GM23338 (cell line): Measurements from ENCODE around the gene UBALD1.

Experiments
- CREB1 ChIP-seq: fragments of 250-450 bp; sonication (Bioruptor Pico); IDR thresholded peaks from 2 replicates; pipeline ENCODE4 v1.5.0; 2020; ENCODE audit warnings: low read depth, mild to moderate bottlenecking, moderate library complexity
- EZH2 ChIP-seq: fragments of 200-600 bp; sonication (generic); IDR thresholded peaks from one replicate; pipeline ENCODE4 v1.8.0; 2017; ENCODE audit warnings: antibody characterized with exemption, mild to moderate bottlenecking, low read depth; ENCODE audit not compliant: unreplicated experiment
- EZH2phosphoT487 ChIP-seq: fragments of 200-600 bp; sonication (generic); IDR thresholded peaks from one replicate; pipeline ENCODE4 v1.8.1; 2018; ENCODE audit warnings: antibody characterized with exemption; ENCODE audit not compliant: unreplicated experiment
- NANOG ChIP-seq: IDR thresholded peaks from 2 replicates; pipeline ENCODE4 v1.6.1; 2016; ENCODE audit warnings: antibody characterized with exemption, borderline replicate concordance
- POLR2AphosphoS5 ChIP-seq: IDR thresholded peaks from 2 replicates; pipeline ENCODE4 v1.6.1; 2016; ENCODE audit warnings: antibody characterized with exemption, low read depth
- ZNF114 ChIP-seq: fragments of 250-450 bp; sonication (Bioruptor Pico); IDR thresholded peaks from 2 replicates; pipeline ENCODE4 v1.5.0; 2020; ENCODE audit warnings: mild to moderate bottlenecking, moderate library complexity
- ZNF331 ChIP-seq: fragments of 250-450 bp; sonication (Bioruptor Pico); IDR thresholded peaks from 2 replicates; pipeline ENCODE4 v1.5.0; 2020; ENCODE audit warnings: low read depth, mild to moderate bottlenecking, moderate library complexity
- TF ChIP-seq, protein P1 (sequence below), 2 experiments: fragments of 200-600 bp in 1 of 2; sonication (generic) in 1 of 2; conservative IDR thresholded peaks; 2 replicates each; pipeline versions ENCODE4 v1.5.1 to v1.6.1; 2016 to 2017; ENCODE audit warnings: antibody characterized with exemption in 2 of 2, low read depth in 2 of 2, mild to moderate bottlenecking in 2 of 2, moderate library complexity in 1 of 2
- TF ChIP-seq, protein P2 (sequence below): IDR thresholded peaks from one replicate; pipeline ENCODE4 v1.6.1; 2018; ENCODE audit warnings: antibody characterized with exemption; ENCODE audit not compliant: unreplicated experiment
- TF ChIP-seq, protein P3 (sequence below): fragments of 250-450 bp; sonication (Bioruptor Pico); IDR thresholded peaks from 2 replicates; pipeline ENCODE4 v1.5.0; 2020; ENCODE audit warnings: mild to moderate bottlenecking, moderate library complexity

DNA sequence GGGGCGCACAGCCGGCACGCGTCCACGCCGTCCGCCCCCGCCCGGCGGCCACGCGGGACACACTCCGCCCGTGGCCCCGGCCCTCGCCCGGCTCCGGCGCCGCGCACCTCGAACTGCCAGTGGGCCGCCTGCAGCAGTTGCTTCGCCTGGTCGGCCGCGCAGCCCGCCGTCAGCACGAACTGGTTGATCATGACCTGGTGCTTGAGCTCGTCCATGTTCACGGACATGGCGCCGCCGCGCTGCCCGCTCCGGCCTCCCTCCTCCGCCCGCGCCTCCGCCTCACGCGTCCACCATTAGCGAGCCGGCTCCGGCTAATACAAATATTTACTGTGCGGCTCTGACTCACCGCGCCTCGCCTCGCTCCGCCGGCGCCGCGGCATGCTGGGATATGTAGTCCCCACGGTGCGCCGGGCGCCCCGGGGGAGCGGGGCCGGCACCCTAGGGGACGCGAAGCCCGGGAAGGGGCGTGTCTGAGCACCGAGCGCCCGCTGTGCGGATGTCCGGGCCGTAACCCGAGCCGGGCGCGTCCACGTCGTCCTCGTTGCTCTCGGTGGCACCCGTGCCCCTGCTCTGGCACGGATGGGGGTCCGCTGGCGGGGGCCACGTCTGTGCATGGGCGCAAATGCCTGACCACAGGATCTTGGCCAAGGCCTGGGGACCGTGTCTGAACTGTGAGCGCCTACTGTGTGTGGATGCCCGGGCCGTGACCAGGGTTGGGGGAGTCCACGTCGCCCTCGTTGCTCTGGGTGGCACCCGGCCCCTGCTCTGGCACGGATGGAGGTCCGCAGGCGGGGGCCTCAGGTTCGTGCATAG, at the start of gene UBALD1:
- TF ChIP-seq, protein P1, sequence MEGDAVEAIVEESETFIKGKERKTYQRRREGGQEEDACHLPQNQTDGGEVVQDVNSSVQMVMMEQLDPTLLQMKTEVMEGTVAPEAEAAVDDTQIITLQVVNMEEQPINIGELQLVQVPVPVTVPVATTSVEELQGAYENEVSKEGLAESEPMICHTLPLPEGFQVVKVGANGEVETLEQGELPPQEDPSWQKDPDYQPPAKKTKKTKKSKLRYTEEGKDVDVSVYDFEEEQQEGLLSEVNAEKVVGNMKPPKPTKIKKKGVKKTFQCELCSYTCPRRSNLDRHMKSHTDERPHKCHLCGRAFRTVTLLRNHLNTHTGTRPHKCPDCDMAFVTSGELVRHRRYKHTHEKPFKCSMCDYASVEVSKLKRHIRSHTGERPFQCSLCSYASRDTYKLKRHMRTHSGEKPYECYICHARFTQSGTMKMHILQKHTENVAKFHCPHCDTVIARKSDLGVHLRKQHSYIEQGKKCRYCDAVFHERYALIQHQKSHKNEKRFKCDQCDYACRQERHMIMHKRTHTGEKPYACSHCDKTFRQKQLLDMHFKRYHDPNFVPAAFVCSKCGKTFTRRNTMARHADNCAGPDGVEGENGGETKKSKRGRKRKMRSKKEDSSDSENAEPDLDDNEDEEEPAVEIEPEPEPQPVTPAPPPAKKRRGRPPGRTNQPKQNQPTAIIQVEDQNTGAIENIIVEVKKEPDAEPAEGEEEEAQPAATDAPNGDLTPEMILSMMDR (conservative IDR thresholded peaks at IDR 0.05; ENCODE audit: low read depth in 2 of 2) = no peak
- TF ChIP-seq EZH2phosphoT487 = no peak
- TF ChIP-seq, protein P2, sequence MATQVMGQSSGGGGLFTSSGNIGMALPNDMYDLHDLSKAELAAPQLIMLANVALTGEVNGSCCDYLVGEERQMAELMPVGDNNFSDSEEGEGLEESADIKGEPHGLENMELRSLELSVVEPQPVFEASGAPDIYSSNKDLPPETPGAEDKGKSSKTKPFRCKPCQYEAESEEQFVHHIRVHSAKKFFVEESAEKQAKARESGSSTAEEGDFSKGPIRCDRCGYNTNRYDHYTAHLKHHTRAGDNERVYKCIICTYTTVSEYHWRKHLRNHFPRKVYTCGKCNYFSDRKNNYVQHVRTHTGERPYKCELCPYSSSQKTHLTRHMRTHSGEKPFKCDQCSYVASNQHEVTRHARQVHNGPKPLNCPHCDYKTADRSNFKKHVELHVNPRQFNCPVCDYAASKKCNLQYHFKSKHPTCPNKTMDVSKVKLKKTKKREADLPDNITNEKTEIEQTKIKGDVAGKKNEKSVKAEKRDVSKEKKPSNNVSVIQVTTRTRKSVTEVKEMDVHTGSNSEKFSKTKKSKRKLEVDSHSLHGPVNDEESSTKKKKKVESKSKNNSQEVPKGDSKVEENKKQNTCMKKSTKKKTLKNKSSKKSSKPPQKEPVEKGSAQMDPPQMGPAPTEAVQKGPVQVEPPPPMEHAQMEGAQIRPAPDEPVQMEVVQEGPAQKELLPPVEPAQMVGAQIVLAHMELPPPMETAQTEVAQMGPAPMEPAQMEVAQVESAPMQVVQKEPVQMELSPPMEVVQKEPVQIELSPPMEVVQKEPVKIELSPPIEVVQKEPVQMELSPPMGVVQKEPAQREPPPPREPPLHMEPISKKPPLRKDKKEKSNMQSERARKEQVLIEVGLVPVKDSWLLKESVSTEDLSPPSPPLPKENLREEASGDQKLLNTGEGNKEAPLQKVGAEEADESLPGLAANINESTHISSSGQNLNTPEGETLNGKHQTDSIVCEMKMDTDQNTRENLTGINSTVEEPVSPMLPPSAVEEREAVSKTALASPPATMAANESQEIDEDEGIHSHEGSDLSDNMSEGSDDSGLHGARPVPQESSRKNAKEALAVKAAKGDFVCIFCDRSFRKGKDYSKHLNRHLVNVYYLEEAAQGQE = no peak
- no peak for TF ChIP-seq EZH2
- TF ChIP-seq CREB1 = peak; percentile 77
- no peak for TF ChIP-seq ZNF331
- no peak for TF ChIP-seq NANOG
- TF ChIP-seq POLR2AphosphoS5 = peak; percentile 89
- no peak for TF ChIP-seq ZNF114 (CRISPR knock-in tag)
- TF ChIP-seq, protein P3, sequence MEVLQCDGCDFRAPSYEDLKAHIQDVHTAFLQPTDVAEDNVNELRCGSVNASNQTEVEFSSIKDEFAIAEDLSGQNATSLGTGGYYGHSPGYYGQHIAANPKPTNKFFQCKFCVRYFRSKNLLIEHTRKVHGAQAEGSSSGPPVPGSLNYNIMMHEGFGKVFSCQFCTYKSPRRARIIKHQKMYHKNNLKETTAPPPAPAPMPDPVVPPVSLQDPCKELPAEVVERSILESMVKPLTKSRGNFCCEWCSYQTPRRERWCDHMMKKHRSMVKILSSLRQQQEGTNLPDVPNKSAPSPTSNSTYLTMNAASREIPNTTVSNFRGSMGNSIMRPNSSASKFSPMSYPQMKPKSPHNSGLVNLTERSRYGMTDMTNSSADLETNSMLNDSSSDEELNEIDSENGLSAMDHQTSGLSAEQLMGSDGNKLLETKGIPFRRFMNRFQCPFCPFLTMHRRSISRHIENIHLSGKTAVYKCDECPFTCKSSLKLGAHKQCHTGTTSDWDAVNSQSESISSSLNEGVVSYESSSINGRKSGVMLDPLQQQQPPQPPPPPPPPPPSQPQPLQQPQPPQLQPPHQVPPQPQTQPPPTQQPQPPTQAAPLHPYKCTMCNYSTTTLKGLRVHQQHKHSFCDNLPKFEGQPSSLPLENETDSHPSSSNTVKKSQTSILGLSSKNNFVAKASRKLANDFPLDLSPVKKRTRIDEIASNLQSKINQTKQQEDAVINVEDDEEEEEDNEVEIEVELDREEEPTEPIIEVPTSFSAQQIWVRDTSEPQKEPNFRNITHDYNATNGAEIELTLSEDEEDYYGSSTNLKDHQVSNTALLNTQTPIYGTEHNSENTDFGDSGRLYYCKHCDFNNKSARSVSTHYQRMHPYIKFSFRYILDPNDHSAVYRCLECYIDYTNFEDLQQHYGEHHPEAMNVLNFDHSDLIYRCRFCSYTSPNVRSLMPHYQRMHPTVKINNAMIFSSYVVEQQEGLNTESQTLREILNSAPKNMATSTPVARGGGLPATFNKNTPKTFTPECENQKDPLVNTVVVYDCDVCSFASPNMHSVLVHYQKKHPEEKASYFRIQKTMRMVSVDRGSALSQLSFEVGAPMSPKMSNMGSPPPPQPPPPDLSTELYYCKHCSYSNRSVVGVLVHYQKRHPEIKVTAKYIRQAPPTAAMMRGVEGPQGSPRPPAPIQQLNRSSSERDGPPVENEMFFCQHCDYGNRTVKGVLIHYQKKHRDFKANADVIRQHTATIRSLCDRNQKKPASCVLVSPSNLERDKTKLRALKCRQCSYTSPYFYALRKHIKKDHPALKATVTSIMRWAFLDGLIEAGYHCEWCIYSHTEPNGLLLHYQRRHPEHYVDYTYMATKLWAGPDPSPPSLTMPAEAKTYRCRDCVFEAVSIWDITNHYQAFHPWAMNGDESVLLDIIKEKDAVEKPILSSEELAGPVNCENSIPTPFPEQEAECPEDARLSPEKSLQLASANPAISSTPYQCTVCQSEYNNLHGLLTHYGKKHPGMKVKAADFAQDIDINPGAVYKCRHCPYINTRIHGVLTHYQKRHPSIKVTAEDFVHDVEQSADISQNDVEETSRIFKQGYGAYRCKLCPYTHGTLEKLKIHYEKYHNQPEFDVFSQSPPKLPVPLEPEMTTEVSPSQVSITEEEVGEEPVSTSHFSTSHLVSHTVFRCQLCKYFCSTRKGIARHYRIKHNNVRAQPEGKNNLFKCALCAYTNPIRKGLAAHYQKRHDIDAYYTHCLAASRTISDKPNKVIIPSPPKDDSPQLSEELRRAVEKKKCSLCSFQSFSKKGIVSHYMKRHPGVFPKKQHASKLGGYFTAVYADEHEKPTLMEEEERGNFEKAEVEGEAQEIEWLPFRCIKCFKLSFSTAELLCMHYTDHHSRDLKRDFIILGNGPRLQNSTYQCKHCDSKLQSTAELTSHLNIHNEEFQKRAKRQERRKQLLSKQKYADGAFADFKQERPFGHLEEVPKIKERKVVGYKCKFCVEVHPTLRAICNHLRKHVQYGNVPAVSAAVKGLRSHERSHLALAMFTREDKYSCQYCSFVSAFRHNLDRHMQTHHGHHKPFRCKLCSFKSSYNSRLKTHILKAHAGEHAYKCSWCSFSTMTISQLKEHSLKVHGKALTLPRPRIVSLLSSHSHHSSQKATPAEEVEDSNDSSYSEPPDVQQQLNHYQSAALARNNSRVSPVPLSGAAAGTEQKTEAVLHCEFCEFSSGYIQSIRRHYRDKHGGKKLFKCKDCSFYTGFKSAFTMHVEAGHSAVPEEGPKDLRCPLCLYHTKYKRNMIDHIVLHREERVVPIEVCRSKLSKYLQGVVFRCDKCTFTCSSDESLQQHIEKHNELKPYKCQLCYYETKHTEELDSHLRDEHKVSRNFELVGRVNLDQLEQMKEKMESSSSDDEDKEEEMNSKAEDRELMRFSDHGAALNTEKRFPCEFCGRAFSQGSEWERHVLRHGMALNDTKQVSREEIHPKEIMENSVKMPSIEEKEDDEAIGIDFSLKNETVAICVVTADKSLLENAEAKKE = no peak
